ENCODE measurements around the gene KAT2B.

KAT2B gene

GRCh38 chr3:20101041-20101440 is 60.8 kb downstream of the KAT2B start:
- DNase-seq: no peak

- no peak for DNase-seq
Measured at GRCh38 chr3:20103731-20104130, 63.5 kb downstream of the KAT2B start.

GRCh38 chr3:20104167-20104661 is 64.0 kb downstream of the KAT2B start:
- DNase-seq: no peak

- DNase-seq: no peak
Measured at GRCh38 chr3:20105513-20106280, 65.5 kb downstream of the KAT2B start.

- no peak for DNase-seq
Measured at GRCh38 chr3:20107722-20108121, 67.5 kb downstream of the KAT2B start.

GRCh38 chr3:20108869-20109268 is 68.6 kb downstream of the KAT2B start:
- no peak for DNase-seq

- no peak for DNase-seq
Measured at GRCh38 chr3:20110826-20111225, 70.6 kb downstream of the KAT2B start.

GRCh38 chr3:20111836-20112235 is 71.6 kb downstream of the KAT2B start:
- no peak for DNase-seq

- DNase-seq: no peak
Measured at GRCh38 chr3:20121088-20121487, 80.8 kb downstream of the KAT2B start.

GRCh38 chr3:20123131-20123652 is 82.9 kb downstream of the KAT2B start:
- DNase-seq: no peak

GRCh38 chr3:20125289-20125688 is 85.0 kb downstream of the KAT2B start:
- no peak for DNase-seq

- no peak for DNase-seq
Measured at GRCh38 chr3:20125897-20126296, 85.7 kb downstream of the KAT2B start.

GRCh38 chr3:20128358-20128757 is 88.1 kb downstream of the KAT2B start:
- no peak for DNase-seq

GRCh38 chr3:20130106-20130505 is 89.9 kb downstream of the KAT2B start:
- no peak for DNase-seq

- DNase-seq: no peak
Measured at GRCh38 chr3:20136231-20136630, 96.0 kb downstream of the KAT2B start.

GRCh38 chr3:20137647-20138046 is 97.4 kb downstream of the KAT2B start:
- no peak for DNase-seq

- no peak for DNase-seq
Measured at GRCh38 chr3:20140881-20141280, 100.6 kb downstream of the KAT2B start.

- no peak for DNase-seq
Measured at GRCh38 chr3:20141316-20141715, 101.1 kb downstream of the KAT2B start.

GRCh38 chr3:20141851-20142250 is 101.6 kb downstream of the KAT2B start:
- DNase-seq: no peak

- no peak for DNase-seq
Measured at GRCh38 chr3:20142517-20142916, 102.3 kb downstream of the KAT2B start.

- no peak for DNase-seq
Measured at GRCh38 chr3:20143519-20143918, 103.3 kb downstream of the KAT2B start.

- no peak for DNase-seq
Measured at GRCh38 chr3:20145874-20146273, 105.6 kb downstream of the KAT2B start.

GRCh38 chr3:20146301-20146700 is 106.1 kb downstream of the KAT2B start:
- DNase-seq: no peak

GRCh38 chr3:20147361-20147760 is 107.1 kb downstream of the KAT2B start:
- DNase-seq: no peak

GRCh38 chr3:20148466-20148865 is 108.2 kb downstream of the KAT2B start:
- DNase-seq: no peak
